Astrocyte of the hippocampus (primary cell): Measurements from ENCODE around the gene KCTD7.
"Not testable (repeated sequence)": the region's sequence is repeated elsewhere in the genome, so short reads cannot be mapped to it uniquely, and the experiment has no call there.

Source experiments
- DNase-seq: peaks from one replicate; pipeline ENCODE4 v3.0.0; 2011; ENCODE audit warnings: low read depth, low spot score

The KCTD7 gene

GRCh38 chr7:66653719-66654274, 25.1 kb downstream of the KCTD7 start:
- DNase-seq, result not testable (repeated sequence)

DNA sequence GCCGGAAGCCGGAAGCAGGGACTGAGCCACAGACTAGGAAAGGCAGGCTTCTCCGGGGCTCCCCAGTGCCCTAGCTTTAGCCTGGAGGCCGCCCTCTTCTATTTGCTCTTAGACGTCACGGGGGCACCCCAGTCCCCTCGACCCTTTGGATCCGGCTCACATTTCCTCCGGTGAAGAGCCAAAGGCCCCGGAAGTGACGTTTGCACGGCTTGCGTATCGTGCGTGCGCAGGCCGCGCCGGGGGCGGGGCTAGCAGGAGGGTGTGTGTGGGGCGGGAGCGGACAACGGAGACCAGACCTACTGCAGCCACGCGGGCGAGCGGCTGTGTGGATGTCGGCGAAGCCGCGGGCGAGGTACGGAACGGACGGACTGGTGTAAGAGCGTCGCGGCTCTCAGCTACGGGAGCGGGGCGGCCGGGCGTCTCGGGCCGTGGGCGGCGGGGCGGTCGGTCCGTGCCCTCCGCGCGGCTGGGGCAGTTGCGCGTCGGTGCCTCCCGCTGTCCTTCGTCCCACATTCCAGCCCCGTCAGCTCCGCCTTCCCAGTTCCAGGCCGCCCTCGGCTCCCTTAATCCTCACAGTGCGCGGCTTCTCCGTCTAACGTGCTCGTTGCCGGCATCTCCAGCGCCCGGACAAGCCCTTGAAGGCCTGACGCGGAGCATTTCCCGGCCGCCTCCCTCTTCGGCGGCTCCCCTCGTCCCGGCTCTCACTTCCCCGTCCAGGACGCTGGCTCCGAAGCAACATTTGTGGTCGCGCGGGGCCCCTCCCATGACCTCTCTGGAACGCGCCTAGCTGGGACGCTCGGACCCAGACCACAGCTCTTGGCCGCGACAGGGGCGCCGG, 25.8 kb downstream of the KCTD7 start:
- DNase-seq, result peak; percentile 99

GRCh38 chr7:66655113-66655806, 26.6 kb downstream of the KCTD7 start:
- DNase-seq, result peak; percentile 55

GRCh38 chr7:66655826-66656485, 27.3 kb downstream of the KCTD7 start:
- DNase-seq, result peak; percentile 55

DNA sequence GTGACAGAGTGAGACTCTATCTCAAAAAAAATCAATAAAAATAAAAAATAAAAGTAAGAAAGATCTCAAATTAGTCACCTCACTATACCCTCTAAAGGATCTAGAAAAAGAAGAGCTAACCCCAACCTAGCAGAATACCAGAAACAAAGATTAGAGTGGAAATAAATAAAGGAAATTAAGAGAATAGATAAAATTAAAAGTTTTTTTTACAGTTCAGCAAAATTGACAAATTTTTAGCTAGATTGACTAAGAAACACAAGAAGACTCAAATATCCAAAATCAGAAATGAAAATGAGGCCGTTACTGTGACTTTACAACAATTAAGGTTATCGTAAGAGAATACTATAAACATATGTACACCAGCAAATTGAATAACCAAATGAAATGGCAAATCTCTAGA, 29.1 kb downstream of the KCTD7 start:
- DNase-seq, result no peak

GRCh38 chr7:66662646-66663264, 34.1 kb downstream of the KCTD7 start:
- no peak for DNase-seq

DNA sequence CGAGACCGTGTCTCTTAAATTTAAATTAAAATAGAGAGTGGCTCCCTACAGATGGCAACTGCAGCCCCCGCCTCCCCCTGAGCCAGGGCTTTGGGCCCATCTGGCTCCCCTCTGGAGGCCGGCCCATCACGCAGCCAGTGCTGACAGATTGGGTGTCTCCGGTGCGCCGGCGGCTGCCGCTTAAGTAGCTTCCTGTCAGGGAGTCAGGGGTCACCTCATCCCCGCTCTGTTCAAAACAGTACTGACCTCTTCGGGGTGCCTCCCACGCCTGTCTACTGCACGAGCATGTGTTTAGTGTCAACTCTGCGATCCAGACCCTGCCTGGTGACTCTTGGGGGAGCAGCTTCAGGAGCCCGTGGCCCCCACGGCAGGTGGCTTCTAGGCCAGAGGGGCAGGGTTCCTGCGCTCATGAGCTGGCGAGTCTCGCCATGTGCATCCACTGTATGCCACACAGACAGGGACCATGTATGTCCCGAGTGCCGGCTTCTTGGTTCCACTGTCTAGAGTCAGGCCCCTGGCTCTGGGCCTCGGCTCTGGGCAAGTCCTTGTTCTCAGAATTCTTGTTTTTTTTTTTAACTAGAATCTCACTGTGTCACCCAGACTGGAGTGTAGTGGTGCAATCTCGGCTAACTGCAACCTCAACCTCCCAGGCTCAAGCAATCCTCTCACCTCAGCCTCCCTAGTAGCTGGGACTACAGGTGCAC, 36.1 kb downstream of the KCTD7 start:
- no peak for DNase-seq

- no peak for DNase-seq
These were observed 37.8 kb downstream of the KCTD7 start for GRCh38 chr7:66666313-66666952.

DNA sequence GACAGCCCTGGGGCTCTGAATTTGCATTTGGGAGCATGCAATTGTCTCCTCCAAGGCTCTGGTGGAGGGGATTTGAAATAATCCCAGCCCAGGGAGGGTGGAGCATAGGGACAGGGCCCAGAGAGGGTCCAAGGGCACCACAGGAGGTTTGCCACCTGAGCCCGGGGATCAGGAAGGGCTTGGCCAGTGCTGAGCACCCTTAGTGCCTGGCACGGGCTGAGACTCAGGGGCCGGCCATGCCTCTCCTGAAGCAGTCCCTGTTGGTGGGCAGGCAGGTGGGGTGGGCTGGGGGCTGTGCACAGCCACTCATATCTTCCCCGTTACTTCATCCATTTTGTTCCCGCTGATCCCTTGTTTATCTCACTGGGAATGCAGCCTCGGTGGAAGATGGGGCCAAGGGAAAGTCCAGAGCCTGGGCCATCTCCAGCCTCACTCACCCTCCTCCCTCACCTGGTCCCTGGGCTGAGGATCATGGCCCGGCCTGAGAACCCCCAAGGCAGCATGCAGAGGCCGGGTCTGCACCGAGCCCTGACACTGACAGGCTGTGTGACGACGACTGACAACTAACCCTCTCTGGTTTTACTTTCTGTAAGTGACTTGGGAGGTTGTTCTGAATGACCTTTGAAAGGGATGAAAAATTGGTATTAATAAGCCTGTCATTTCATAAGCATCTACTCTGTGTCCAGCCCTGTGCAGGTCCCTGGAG, 38.5 kb downstream of the KCTD7 start:
- DNase-seq, result no peak

DNA sequence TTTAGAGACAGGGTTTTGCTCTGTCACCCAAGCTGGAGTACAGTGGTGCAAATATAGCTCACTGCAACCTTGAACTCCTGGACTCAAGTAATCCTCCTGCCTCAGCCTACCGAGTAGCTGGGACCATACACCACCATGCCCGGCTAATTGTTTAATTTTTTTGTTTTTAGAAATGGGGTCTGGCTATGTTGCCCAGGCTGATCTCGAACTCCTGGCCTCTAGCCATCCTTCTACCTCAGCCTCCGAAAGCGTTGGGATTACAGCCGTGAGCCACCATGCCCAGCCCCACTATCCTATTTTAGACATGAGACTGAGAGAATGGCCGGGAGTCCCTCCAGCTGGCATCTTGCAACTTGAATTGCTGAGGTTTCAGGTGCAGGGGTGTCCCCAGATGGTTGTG, 39.4 kb downstream of the KCTD7 start:
- no peak for DNase-seq

GRCh38 chr7:66668677-66669076, 40.0 kb downstream of the KCTD7 start:
- DNase-seq, result no peak

DNA sequence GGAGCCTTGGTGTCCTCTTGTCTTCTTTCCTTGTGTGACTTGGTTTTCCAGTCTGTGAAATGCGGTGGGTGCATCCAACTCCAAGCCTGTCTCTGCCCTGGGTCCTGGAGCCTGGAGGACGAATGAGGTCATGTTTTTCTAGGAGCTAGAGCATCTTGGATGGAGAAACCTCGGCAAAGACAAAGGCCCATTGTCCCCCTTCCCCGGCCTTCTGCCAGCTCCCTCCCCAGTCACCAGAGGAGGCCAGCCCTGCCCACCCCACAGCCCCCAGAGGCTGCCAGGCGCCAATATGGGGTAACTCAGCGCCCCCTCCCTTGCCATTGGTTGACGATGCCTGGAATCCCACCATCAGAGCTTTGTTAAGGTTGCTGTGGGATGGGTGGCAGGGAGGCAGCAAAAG, 40.4 kb downstream of the KCTD7 start:
- no peak for DNase-seq

GRCh38 chr7:66669496-66669895, 40.8 kb downstream of the KCTD7 start:
- no peak for DNase-seq

DNA sequence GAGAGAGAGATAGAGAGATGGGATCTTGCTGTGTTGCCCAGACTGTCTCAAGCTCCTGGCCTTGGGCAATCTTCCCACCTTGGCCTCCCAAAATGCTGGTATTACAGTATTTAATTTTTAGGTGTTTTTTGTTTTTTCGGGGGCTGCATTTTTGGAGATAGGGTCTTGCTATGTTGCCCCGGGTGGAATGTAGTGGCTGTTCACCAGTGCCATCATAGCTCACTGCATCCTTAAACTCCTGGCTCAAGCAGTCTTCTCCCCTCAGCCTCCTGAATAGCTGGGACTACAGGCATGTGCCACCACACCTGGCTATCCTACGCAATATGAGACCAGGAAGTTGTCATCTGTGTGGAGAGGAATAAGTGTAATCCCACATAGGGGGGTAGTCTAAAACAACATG, 42.4 kb downstream of the KCTD7 start:
- DNase-seq, result no peak

DNA sequence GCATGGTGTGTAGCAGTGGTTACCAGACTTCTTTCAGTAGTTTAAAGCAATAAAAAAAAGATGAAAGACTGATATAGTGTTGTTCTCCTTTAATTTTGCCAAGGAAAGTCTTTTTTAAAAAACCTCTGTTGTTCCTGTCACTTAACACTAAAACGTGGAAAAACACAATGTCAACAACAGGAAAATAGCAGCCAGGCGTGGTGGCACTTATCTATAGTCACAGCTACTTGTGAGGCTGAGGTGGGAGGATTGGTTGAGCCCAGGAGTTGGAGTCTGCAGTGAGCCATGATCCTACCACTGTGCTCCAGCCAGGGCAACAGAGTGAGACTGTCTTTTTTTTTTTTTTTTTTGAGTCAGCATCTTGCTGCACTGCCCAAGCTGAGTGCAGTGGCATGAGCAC, 42.8 kb downstream of the KCTD7 start:
- DNase-seq, result not testable (repeated sequence)

- DNase-seq, result not testable (repeated sequence)
These were observed 43.9 kb downstream of the KCTD7 start for GRCh38 chr7:66672432-66673123.

DNA sequence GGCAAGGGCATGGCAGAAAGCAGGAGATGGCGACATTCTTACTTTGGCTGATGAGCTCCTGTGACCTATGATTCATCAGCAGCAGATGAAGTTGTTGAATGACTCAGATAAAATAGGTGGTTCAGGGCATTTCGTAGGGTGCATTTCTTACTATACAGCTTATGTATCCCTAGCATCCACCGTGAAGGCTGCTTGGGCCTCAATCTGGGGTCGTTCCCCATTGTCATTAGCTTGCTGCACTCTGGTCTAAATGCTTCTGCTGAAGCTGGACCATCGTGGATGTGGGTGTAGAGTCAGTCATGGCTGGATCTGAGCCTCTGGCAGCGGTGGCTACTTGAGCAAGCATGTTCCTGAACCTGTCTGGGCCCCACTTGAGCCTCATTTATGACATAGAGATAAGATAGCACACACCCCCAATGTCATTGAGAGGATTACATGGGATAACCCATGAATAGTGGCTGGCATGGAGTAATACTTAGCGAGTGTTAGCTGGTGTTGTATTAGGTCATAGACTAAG, 44.5 kb downstream of the KCTD7 start:
- not testable (repeated sequence) for DNase-seq

GRCh38 chr7:66679633-66680244, 51.1 kb downstream of the KCTD7 start:
- no peak for DNase-seq
